ENCODE results near the gene HACD2. TPM values are rescaled to one million over a fixed set of nuclear protein-coding genes. Genes with fewer than 3 reads are reported as not detected.

HACD2 gene
- total RNA-seq, 4 donors from 2014 or later = 24.9 to 51.6 (median 36.0) TPM

DNA sequence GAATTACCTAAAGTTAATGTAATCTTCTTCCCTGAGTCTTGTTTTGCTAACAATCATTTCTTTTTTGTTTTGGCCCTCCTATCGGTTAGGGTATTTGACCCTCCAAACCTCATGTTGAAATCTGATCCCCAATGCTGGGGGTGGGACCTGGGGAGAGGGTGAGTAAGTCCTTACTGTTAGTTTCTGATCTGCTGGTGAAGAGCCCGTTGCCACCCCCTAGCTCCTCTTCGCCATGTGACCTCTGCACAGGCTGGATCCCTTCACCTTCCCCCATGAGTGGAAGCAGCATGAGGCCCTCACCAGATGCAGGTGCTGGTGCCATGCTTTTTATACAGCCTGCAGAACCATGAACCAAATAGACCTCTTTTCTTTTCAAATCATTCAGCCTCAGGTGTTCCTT lies 73.1 kb downstream of the HACD2 start:
- peaks cover 0 to 16% (median 0%) of the 10 kb centered on the region in 3 donors for H3K36me3 ChIP-seq
- 62 to 67% methylated on average over 3 of the region's 3 CpGs for WGBS, 2 donors
- TF ChIP-seq, protein P1, sequence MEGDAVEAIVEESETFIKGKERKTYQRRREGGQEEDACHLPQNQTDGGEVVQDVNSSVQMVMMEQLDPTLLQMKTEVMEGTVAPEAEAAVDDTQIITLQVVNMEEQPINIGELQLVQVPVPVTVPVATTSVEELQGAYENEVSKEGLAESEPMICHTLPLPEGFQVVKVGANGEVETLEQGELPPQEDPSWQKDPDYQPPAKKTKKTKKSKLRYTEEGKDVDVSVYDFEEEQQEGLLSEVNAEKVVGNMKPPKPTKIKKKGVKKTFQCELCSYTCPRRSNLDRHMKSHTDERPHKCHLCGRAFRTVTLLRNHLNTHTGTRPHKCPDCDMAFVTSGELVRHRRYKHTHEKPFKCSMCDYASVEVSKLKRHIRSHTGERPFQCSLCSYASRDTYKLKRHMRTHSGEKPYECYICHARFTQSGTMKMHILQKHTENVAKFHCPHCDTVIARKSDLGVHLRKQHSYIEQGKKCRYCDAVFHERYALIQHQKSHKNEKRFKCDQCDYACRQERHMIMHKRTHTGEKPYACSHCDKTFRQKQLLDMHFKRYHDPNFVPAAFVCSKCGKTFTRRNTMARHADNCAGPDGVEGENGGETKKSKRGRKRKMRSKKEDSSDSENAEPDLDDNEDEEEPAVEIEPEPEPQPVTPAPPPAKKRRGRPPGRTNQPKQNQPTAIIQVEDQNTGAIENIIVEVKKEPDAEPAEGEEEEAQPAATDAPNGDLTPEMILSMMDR (IDR thresholded peaks at IDR 0.05) = no peak
- TF ChIP-seq POLR2A (IDR thresholded peaks at IDR 0.05) (no peak), EP300 (IDR thresholded peaks at IDR 0.05) (no peak)
- H3K27ac ChIP-seq = no peak overlapping the region
- no peaks in the 10 kb centered on the region for H3K27me3 ChIP-seq
- no peak for DNase-seq (ENCODE audit: low spot score in 2 of 2)
- peaks cover 0 to 5% (median 0%) of the 10 kb centered on the region in 4 donors for H3K4me1 ChIP-seq
- no peak overlapping the region for H3K4me3 ChIP-seq
- no peaks in the 10 kb centered on the region for H3K9me3 ChIP-seq

DNA sequence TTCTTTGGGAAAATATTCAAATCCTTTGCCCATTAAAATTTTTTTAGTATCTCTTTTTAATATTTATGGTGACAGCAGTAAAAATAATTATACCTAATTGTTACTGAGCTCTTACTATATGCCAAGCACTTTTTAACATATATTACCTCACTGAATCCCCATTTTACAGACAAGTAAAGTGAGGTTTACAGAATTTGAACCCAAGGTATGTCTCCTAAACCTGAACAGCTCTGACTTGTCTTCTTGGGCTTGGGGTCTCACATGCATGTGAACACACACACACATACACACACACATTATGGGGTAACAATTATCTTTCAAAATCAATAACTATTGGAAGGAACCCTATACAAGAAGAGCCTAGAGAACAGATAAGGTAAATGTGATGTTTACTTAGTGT lies 73.8 kb downstream of the HACD2 start:
- DNase-seq (ENCODE audit: low spot score in 2 of 2) = no peak
- Histone ChIP-seq H3K27ac (no peak overlapping the region), H3K27me3 (no peaks in the 10 kb centered on the region), H3K4me1 (peaks cover 0 to 5% (median 0%) of the 10 kb centered on the region in 4 donors), H3K9me3 (no peaks in the 10 kb centered on the region), H3K36me3 (peaks cover 0 to 16% (median 0%) of the 10 kb centered on the region in 3 donors), H3K4me3 (no peak overlapping the region)
- TF ChIP-seq, protein P1 (IDR thresholded peaks at IDR 0.05) = no peak

GRCh38 chr3:123508178-123508577 lies 76.7 kb downstream of the HACD2 start:
- Histone ChIP-seq H3K4me3 (no peak overlapping the region), H3K4me1 (peaks cover 0 to 5% (median 0%) of the 10 kb centered on the region in 4 donors), H3K9me3 (no peaks in the 10 kb centered on the region), H3K36me3 (peaks cover 0 to 12% (median 0%) of the 10 kb centered on the region in 3 donors), H3K27ac (no peak overlapping the region), H3K27me3 (no peaks in the 10 kb centered on the region)
- no peak for DNase-seq (ENCODE audit: low spot score in 2 of 2)
- TF ChIP-seq, protein P1 (IDR thresholded peaks at IDR 0.05) = no peak
- TF ChIP-seq EP300 (IDR thresholded peaks at IDR 0.05) (no peak), POLR2A (IDR thresholded peaks at IDR 0.05) (no peak)
- 64 to 66% methylated on average over 6 of the region's 6 CpGs for WGBS, 2 donors

- peaks cover 0 to 5% (median 0%) of the 10 kb centered on the region in 4 donors for H3K4me1 ChIP-seq
- TF ChIP-seq EP300 (IDR thresholded peaks at IDR 0.05) (no peak), POLR2A (IDR thresholded peaks at IDR 0.05) (no peak)
- TF ChIP-seq, protein P1 (IDR thresholded peaks at IDR 0.05) = no peak
- peaks cover 0 to 6% (median 0%) of the 10 kb centered on the region in 3 donors for H3K36me3 ChIP-seq
- 94 to 99% methylated on average over 6 of the region's 6 CpGs for WGBS, 2 donors
- no peaks in the 10 kb centered on the region for H3K27me3 ChIP-seq
- no peak for DNase-seq (ENCODE audit: low spot score in 2 of 2)
- no peak overlapping the region for H3K27ac ChIP-seq
- H3K9me3 ChIP-seq = no peaks in the 10 kb centered on the region
- H3K4me3 ChIP-seq = no peak overlapping the region
Observed at GRCh38 chr3:123505820-123506219, 79.0 kb downstream of the HACD2 start.

- Histone ChIP-seq H3K27me3 (no peaks in the 10 kb centered on the region), H3K9me3 (no peaks in the 10 kb centered on the region), H3K4me1 (no peaks in the 10 kb centered on the region), H3K36me3 (peaks cover 0 to 20% (median 0%) of the 10 kb centered on the region in 3 donors), H3K4me3 (no peak overlapping the region), H3K27ac (no peak overlapping the region)
- TF ChIP-seq, protein P1 (IDR thresholded peaks at IDR 0.05) = no peak
- TF ChIP-seq EP300 (IDR thresholded peaks at IDR 0.05) (no peak), POLR2A (IDR thresholded peaks at IDR 0.05) (no peak)
- WGBS, 2 donors = 90 to 94% methylated on average over 3 of the region's 3 CpGs
- no peak for DNase-seq (ENCODE audit: low spot score in 2 of 2)
Observed at GRCh38 chr3:123503203-123503602, 81.7 kb downstream of the HACD2 start.

All from tibial nerve (tissue), 4 donors.